Suprapubic skin (tissue), 4 donors: ENCODE measurements around the gene FRZB. TPM values are rescaled to one million over a fixed set of nuclear protein-coding genes. Genes with fewer than 3 reads are reported as not detected.

ENCODE experiments used
- DNase-seq, 2 donors: peaks; one replicate each; pipeline ENCODE4 v3.0.0-alpha.2; 2019; ENCODE audit warnings: low spot score in 2 of 2
- H3K27ac ChIP-seq: fragments of 200-600 bp; sonication (generic); one replicate; pipeline ENCODE4 v1.5.1; 2019
- H3K27me3 ChIP-seq: fragments of 200-600 bp; sonication (generic); one replicate; pipeline ENCODE4 v1.5.1; 2019
- H3K36me3 ChIP-seq: fragments of 200-600 bp; sonication (generic); one replicate; pipeline ENCODE4 v1.5.1; 2019
- H3K4me1 ChIP-seq: fragments of 200-600 bp; sonication (generic); one replicate; pipeline ENCODE4 v1.5.1; 2019
- H3K4me3 ChIP-seq: fragments of 200-600 bp; sonication (generic); one replicate; pipeline ENCODE4 v1.5.1; 2019; ENCODE audit warnings: mild to moderate bottlenecking
- H3K9me3 ChIP-seq: fragments of 200-600 bp; sonication (generic); one replicate; pipeline ENCODE4 v1.5.1; 2019
- EP300 ChIP-seq: sonication (generic); formaldehyde crosslinking; IDR thresholded peaks from one replicate; pipeline ENCODE4 v1.6.1; 2017; ENCODE audit warnings: antibody characterized with exemption
- POLR2A ChIP-seq, 2 donors: fragments of 450-650 bp; IDR thresholded peaks; one replicate each; pipeline ENCODE4 v1.6.1; 2017; ENCODE audit warnings: antibody characterized with exemption in 2 of 2, mild to moderate bottlenecking in 2 of 2, moderate library complexity in 2 of 2
- POLR2AphosphoS5 ChIP-seq, 3 donors: sonication (generic); formaldehyde crosslinking; IDR thresholded peaks; one replicate each; pipeline ENCODE4 v1.6.1; 2017; ENCODE audit warnings: antibody characterized with exemption in 3 of 3
- WGBS: methylation state at CpG from one replicate; pipeline ENCODE4 v1.1.5; 2018; 5-methylcytosine and 5-hydroxymethylcytosine counted together
- total RNA-seq, 4 donors: library from RNA; depleted of rRNA; stranded (reverse); fragments of >200 nt; gene quantifications; one replicate each; pipeline ENCODE4 v1.1.0, GENCODE V29; 2016
- TF ChIP-seq, protein P1 (sequence below), 2 donors: fragments of 200-600 bp in 1 of 2; fragments of 450-650 bp in 1 of 2; sonication (generic) in 1 of 2; IDR thresholded peaks; one replicate each; pipeline ENCODE4 v1.5.1; 2016 to 2019; ENCODE audit warnings: antibody characterized with exemption in 2 of 2, mild to moderate bottlenecking in 1 of 2, moderate library complexity in 1 of 2

FRZB gene
- total RNA-seq, 4 donors from 2014 or later, result 10.7 to 20.3 (median 13.4) TPM

DNA sequence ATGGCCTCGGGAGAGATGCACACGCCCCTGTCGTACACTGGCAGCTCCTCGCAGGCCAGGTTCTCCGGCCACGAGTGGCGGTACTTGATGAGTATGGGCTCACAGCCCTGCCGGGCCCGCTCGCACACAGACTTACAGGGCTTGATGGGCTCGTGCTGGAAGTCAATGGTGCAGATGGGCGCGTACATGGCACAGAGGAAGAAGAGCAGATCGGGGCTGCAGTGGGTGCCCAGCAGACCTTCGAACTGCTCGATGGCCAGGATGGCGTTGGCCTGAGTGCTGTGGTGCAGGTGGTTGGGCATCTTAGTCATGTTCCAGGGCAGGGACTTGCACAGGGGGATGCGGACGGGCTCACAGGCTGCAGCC, 359 bp downstream of the FRZB start:
- WGBS, result 31% methylated on average over 14 of the region's 19 CpGs
- H3K36me3 ChIP-seq, result no peaks in the 10 kb centered on the region
- peaks cover 17% of the 10 kb centered on the region for H3K4me1 ChIP-seq
- peak overlapping the region; percentile 40 for H3K27ac ChIP-seq
- H3K9me3 ChIP-seq, result no peaks in the 10 kb centered on the region
- TF ChIP-seq EP300 (no peak), POLR2A (IDR thresholded peaks at IDR 0.05) (no peak), POLR2AphosphoS5 (IDR thresholded peaks at IDR 0.05) (no peak)
- TF ChIP-seq, protein P1, sequence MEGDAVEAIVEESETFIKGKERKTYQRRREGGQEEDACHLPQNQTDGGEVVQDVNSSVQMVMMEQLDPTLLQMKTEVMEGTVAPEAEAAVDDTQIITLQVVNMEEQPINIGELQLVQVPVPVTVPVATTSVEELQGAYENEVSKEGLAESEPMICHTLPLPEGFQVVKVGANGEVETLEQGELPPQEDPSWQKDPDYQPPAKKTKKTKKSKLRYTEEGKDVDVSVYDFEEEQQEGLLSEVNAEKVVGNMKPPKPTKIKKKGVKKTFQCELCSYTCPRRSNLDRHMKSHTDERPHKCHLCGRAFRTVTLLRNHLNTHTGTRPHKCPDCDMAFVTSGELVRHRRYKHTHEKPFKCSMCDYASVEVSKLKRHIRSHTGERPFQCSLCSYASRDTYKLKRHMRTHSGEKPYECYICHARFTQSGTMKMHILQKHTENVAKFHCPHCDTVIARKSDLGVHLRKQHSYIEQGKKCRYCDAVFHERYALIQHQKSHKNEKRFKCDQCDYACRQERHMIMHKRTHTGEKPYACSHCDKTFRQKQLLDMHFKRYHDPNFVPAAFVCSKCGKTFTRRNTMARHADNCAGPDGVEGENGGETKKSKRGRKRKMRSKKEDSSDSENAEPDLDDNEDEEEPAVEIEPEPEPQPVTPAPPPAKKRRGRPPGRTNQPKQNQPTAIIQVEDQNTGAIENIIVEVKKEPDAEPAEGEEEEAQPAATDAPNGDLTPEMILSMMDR (IDR thresholded peaks at IDR 0.05), result no peak
- no peaks in the 10 kb centered on the region for H3K27me3 ChIP-seq
- H3K4me3 ChIP-seq, result peak overlapping the region; percentile 54
- DNase-seq, result no peak

DNA sequence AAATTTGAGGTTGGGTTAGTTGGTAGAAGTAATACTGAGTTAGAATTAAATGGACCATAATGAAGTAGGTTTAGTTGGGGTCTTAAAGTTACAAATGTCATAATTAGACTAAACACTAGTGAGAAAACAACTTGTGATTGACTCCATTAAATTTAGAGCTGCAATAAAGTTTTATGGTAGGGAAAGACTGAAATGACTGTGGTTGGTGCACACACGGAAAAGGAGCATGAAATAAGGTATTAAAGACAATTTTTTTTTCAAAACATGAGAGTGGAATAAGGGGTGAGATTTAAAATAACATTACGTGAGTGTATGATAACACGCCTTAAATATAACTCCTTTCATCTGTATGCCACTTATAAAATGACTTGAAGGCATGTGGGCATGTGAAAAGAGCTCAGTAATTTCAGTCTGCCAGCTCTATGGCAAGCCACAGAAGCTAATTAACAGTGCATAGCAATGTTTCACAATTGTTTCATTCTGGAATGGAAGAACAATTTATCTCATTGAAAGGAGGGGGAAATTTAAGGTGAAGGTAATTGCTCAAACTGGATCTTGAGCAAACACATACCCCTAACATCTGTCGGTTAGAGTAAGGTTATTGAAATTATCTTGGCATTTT, 1.4 kb downstream of the FRZB start:
- Histone ChIP-seq H3K4me1 (peaks cover 17% of the 10 kb centered on the region), H3K4me3 (peak overlapping the region; percentile 54), H3K36me3 (no peaks in the 10 kb centered on the region), H3K27me3 (no peaks in the 10 kb centered on the region), H3K27ac (no peak overlapping the region), H3K9me3 (no peaks in the 10 kb centered on the region)
- TF ChIP-seq POLR2AphosphoS5 (IDR thresholded peaks at IDR 0.05), result no peak
- TF ChIP-seq POLR2A (IDR thresholded peaks at IDR 0.05), result no peak
- TF ChIP-seq EP300, result no peak
- TF ChIP-seq, protein P1 (IDR thresholded peaks at IDR 0.05), result no peak
- 82% methylated on average over 4 of the region's 4 CpGs for WGBS
- DNase-seq, result no peak

DNA sequence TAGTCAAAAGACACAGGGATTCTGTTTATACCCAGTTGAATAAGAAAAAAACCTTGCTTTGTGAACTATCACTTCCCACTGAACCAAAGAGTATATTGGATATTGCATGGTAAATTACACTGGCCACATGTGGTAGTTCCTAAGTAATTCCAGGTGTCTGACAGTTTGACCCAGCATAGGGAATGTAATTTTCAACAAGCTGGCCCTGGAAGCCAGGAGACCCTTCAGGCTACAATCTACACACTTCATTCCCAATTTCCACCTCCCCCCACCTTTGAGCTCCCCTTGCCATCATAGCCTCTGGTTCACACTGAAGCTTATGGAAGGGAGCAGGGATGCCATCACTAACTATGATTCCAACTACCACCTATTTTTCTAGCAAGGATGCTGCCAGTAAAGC, 2.8 kb downstream of the FRZB start:
- H3K27me3 ChIP-seq, result no peaks in the 10 kb centered on the region
- H3K4me3 ChIP-seq, result no peak overlapping the region
- H3K36me3 ChIP-seq, result no peaks in the 10 kb centered on the region
- H3K9me3 ChIP-seq, result no peaks in the 10 kb centered on the region
- no peak overlapping the region for H3K27ac ChIP-seq
- TF ChIP-seq POLR2AphosphoS5 (IDR thresholded peaks at IDR 0.05) (no peak), POLR2A (IDR thresholded peaks at IDR 0.05) (no peak), EP300 (no peak)
- TF ChIP-seq, protein P1 (IDR thresholded peaks at IDR 0.05), result no peak
- no peak for DNase-seq
- H3K4me1 ChIP-seq, result peaks cover 17% of the 10 kb centered on the region

DNA sequence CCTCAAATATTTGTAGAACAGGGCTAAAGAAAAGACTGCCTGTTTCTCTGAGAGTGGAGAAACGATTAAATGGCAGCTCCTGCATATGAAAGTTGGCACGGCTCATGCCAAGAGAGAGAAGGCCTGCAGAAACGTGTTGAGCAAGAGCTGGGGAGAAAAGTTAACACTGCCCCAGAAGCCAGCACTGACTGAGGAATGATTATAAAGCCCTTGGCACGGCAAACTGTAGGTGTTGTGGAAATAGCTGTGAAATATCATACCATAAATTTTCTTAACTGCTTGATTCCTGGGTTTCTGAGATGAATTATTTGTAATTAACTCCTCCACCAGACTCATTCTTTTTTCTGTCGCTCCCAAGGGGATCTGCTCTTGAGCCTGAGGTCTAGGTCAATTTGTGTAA, 4.3 kb downstream of the FRZB start:
- no peaks in the 10 kb centered on the region for H3K36me3 ChIP-seq
- 34% methylated on average over 5 of the region's 5 CpGs for WGBS
- H3K9me3 ChIP-seq, result no peaks in the 10 kb centered on the region
- H3K4me1 ChIP-seq, result peaks cover 14% of the 10 kb centered on the region
- TF ChIP-seq POLR2AphosphoS5 (IDR thresholded peaks at IDR 0.05) (no peak), EP300 (no peak), POLR2A (IDR thresholded peaks at IDR 0.05) (no peak)
- TF ChIP-seq, protein P1 (IDR thresholded peaks at IDR 0.05), result no peak
- H3K27ac ChIP-seq, result no peak overlapping the region
- H3K4me3 ChIP-seq, result no peak overlapping the region
- DNase-seq, result no peak
- H3K27me3 ChIP-seq, result no peaks in the 10 kb centered on the region

DNA sequence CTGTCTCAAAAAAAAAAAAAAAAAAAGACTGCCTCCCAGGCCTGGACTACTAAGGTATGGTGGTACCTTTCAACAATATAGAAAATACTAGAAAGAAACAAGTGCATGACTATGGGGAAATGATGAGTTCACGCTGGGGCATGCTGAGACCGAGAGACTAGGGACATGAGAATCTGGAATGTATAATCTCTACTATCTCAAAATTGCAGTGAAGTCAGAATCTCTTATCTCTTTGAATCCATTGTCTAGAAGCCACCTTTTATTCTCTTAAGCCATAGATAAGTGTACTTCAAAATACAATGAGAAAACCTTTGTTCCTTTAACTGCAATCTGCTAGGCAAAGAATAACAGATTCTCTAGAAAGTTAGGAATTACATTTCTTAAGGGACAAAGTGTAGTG, 5.6 kb downstream of the FRZB start:
- Histone ChIP-seq H3K9me3 (no peaks in the 10 kb centered on the region), H3K4me1 (peaks cover 1% of the 10 kb centered on the region), H3K27ac (no peak overlapping the region), H3K27me3 (no peaks in the 10 kb centered on the region), H3K36me3 (no peaks in the 10 kb centered on the region), H3K4me3 (no peak overlapping the region)
- TF ChIP-seq POLR2A (IDR thresholded peaks at IDR 0.05), result no peak
- WGBS, result 90% methylated on average over 2 of the region's 2 CpGs
- DNase-seq, result no peak

DNA sequence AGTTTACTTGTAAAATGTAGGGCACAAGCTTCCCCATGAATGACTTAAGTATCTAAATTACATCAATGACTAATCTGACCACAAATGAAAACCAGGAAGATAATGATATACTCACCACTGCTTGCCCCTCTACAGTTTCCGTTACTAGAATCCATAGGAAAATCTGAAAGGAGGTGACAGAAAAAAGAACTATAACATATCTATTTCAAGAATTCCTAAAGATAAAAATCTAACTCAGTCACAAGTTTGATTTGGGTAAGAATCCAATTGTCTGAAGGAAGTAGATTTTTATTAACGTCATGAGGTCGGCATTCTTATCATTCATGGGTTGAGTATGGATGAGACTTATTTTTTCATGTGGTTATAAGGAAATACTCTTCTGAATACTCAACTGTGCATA, 7.8 kb downstream of the FRZB start:
- WGBS, result 88% methylated on average over 3 of the region's 3 CpGs

More for the DNA sequence above, 7.8 kb downstream of the FRZB start:
- Histone ChIP-seq H3K27me3 (no peaks in the 10 kb centered on the region), H3K36me3 (no peaks in the 10 kb centered on the region), H3K4me1 (no peaks in the 10 kb centered on the region), H3K9me3 (no peaks in the 10 kb centered on the region), H3K4me3 (no peak overlapping the region), H3K27ac (no peak overlapping the region)
- TF ChIP-seq EP300 (no peak), POLR2AphosphoS5 (IDR thresholded peaks at IDR 0.05) (no peak), POLR2A (IDR thresholded peaks at IDR 0.05) (no peak)
- TF ChIP-seq, protein P1 (IDR thresholded peaks at IDR 0.05), result no peak
- DNase-seq, result no peak
